Loucy (cell line): ENCODE data around the gene PALS1.

Experiments
- EZH2phosphoT487 ChIP-seq: fragments of 200-600 bp; IDR thresholded peaks from 2 replicates; pipeline ENCODE4 v1.6.1; 2018; ENCODE audit warnings: antibody characterized with exemption, mild to moderate bottlenecking, moderate library complexity, borderline replicate concordance
- TF ChIP-seq, protein P1 (sequence below): fragments of 200-600 bp; sonication (generic); conservative IDR thresholded peaks from 2 replicates; pipeline ENCODE4 v1.5.1; 2014; ENCODE audit warnings: mild to moderate bottlenecking, antibody characterized with exemption, low read length

DNA sequence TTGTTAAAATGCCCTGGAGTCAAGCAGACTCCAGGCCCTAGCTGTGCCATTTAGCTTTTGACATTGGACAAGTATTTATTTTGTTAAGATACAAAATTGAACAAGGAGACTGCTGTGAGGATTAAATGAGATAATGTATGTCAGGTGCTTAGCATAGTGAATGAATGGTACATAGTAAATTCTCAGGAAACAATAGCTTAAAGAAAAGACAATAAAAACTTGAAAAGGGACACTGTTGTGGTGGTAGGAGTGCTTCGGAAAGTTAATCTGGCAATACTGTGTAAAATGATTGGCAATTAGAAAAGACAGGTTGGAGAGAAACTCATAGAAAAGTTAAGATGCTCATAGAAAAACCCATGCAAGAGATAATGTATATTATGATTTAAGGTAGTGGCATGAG is 19.7 kb downstream of the PALS1 start:
- TF ChIP-seq, protein P1, sequence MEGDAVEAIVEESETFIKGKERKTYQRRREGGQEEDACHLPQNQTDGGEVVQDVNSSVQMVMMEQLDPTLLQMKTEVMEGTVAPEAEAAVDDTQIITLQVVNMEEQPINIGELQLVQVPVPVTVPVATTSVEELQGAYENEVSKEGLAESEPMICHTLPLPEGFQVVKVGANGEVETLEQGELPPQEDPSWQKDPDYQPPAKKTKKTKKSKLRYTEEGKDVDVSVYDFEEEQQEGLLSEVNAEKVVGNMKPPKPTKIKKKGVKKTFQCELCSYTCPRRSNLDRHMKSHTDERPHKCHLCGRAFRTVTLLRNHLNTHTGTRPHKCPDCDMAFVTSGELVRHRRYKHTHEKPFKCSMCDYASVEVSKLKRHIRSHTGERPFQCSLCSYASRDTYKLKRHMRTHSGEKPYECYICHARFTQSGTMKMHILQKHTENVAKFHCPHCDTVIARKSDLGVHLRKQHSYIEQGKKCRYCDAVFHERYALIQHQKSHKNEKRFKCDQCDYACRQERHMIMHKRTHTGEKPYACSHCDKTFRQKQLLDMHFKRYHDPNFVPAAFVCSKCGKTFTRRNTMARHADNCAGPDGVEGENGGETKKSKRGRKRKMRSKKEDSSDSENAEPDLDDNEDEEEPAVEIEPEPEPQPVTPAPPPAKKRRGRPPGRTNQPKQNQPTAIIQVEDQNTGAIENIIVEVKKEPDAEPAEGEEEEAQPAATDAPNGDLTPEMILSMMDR, result no peak
- no peak for TF ChIP-seq EZH2phosphoT487
